Jurkat, Clone E6-1 (cell line): ENCODE measurements around the gene METTL22.

Experiments
- DNase-seq: peaks from one replicate; pipeline ENCODE4 v3.0.0-alpha.2; 2011; ENCODE audit warnings: low read depth, low spot score
- H3K4me3 ChIP-seq: 2 replicates; pipeline ENCODE4 v1.5.1; 2011; ENCODE audit warnings: mild to moderate bottlenecking, low read length, control low read depth, moderate library complexity

Gene METTL22

GRCh38 chr16:8655184-8655717 lies 33.8 kb downstream of the METTL22 start:
- DNase-seq: peak; percentile 60
- H3K4me3 ChIP-seq: no peak overlapping the region

- H3K4me3 ChIP-seq: no peak overlapping the region
- DNase-seq: no peak
Observed at GRCh38 chr16:8656376-8656775, 34.9 kb downstream of the METTL22 start.

GRCh38 chr16:8660841-8661301 lies 39.4 kb downstream of the METTL22 start:
- peak; percentile 55 for DNase-seq
- no peak overlapping the region for H3K4me3 ChIP-seq

GRCh38 chr16:8661703-8662102 lies 40.2 kb downstream of the METTL22 start:
- no peak for DNase-seq
- no peak overlapping the region for H3K4me3 ChIP-seq

- no peak overlapping the region for H3K4me3 ChIP-seq
- no peak for DNase-seq
Observed at GRCh38 chr16:8663192-8664089, 41.9 kb downstream of the METTL22 start.

GRCh38 chr16:8665529-8665928 lies 44.0 kb downstream of the METTL22 start:
- no peak for DNase-seq
- H3K4me3 ChIP-seq: no peak overlapping the region

GRCh38 chr16:8667492-8667891 lies 46.0 kb downstream of the METTL22 start:
- H3K4me3 ChIP-seq: no peak overlapping the region

GRCh38 chr16:8668113-8668512 lies 46.6 kb downstream of the METTL22 start:
- DNase-seq: no peak
- H3K4me3 ChIP-seq: no peak overlapping the region

More at GRCh38 chr16:8667492-8667891, 46.0 kb downstream of the METTL22 start:
- no peak for DNase-seq

GRCh38 chr16:8669481-8669880 lies 48.0 kb downstream of the METTL22 start:
- no peak overlapping the region for H3K4me3 ChIP-seq
- no peak for DNase-seq

GRCh38 chr16:8670014-8670560 lies 48.6 kb downstream of the METTL22 start:
- no peak overlapping the region for H3K4me3 ChIP-seq
- no peak for DNase-seq

- peak overlapping the region; percentile 44 for H3K4me3 ChIP-seq
- DNase-seq: no peak
Observed at GRCh38 chr16:8673611-8674412, 52.3 kb downstream of the METTL22 start.

GRCh38 chr16:8674413-8675022 lies 53.0 kb downstream of the METTL22 start, which contains the start of gene ABAT:
Gene ABAT (plus strand): TSS chr16:8674617. CDS start chr16:8735740, 61,123 bp downstream.
- peak; percentile 67 for DNase-seq
- peak within 1 kb of the TSS; percentile 75 for H3K4me3 ChIP-seq

- no peak for DNase-seq
- peak overlapping the region; percentile 75 for H3K4me3 ChIP-seq
Observed at GRCh38 chr16:8675183-8676159, 54.0 kb downstream of the METTL22 start.

- H3K4me3 ChIP-seq: no peak overlapping the region
- DNase-seq: no peak
Observed at GRCh38 chr16:8676160-8676547, 54.7 kb downstream of the METTL22 start.

- no peak for DNase-seq
- H3K4me3 ChIP-seq: no peak overlapping the region
Observed at GRCh38 chr16:8676737-8677375, 55.4 kb downstream of the METTL22 start.

- no peak for DNase-seq
- H3K4me3 ChIP-seq: no peak overlapping the region
Observed at GRCh38 chr16:8677481-8677880, 56.0 kb downstream of the METTL22 start.
